Measurements from ENCODE around the gene C20orf144.
A peak's percentile ranks its signal among the peaks of the same experiment; 100 is the strongest.

C20orf144 gene

GRCh38 chr20:33701629-33702450 is 39.7 kb downstream of the C20orf144 start:
- TF ChIP-seq JUND (IDR thresholded peaks at IDR 0.05; ENCODE audit: low read depth), result no peak
- no peak for DNase-seq (ENCODE audit: low read depth in 1 of 2, low spot score in 1 of 2)
- in situ Hi-C loops (cut with HindIII; ENCODE audit: low pct_unique_long_range_greater_than_20kb, low sequenced_read_pairs), result no loop called here

GRCh38 chr20:33702861-33703260 is 40.7 kb downstream of the C20orf144 start:
- peak; percentile 55 to 60 for DNase-seq (ENCODE audit: low read depth in 1 of 2, low spot score in 1 of 2)
- in situ Hi-C loops (cut with HindIII; ENCODE audit: low pct_unique_long_range_greater_than_20kb, low sequenced_read_pairs), result no loop called here
- no peak for TF ChIP-seq JUND (IDR thresholded peaks at IDR 0.05; ENCODE audit: low read depth)

GRCh38 chr20:33703498-33704137 is 41.5 kb downstream of the C20orf144 start:
- no peak for TF ChIP-seq JUND (IDR thresholded peaks at IDR 0.05; ENCODE audit: low read depth)
- DNase-seq (ENCODE audit: low read depth in 1 of 2, low spot score in 1 of 2), result no peak
- in situ Hi-C loops (cut with HindIII; ENCODE audit: low pct_unique_long_range_greater_than_20kb, low sequenced_read_pairs), result no loop called here

GRCh38 chr20:33704197-33704924 is 42.2 kb downstream of the C20orf144 start:
- no peak for DNase-seq (ENCODE audit: low read depth in 1 of 2, low spot score in 1 of 2)
- TF ChIP-seq JUND (IDR thresholded peaks at IDR 0.05; ENCODE audit: low read depth), result no peak
- in situ Hi-C loops (cut with HindIII; ENCODE audit: low pct_unique_long_range_greater_than_20kb, low sequenced_read_pairs), result no loop called here

- TF ChIP-seq JUND (IDR thresholded peaks at IDR 0.05; ENCODE audit: low read depth), result no peak
- DNase-seq (ENCODE audit: low read depth in 1 of 2, low spot score in 1 of 2), result no peak
- in situ Hi-C loops (cut with HindIII; ENCODE audit: low pct_unique_long_range_greater_than_20kb, low sequenced_read_pairs), result no loop called here
These were observed 45.5 kb downstream of the C20orf144 start for GRCh38 chr20:33707668-33708067.

GRCh38 chr20:33709398-33709797 is 47.3 kb downstream of the C20orf144 start:
- in situ Hi-C loops (cut with HindIII; ENCODE audit: low pct_unique_long_range_greater_than_20kb, low sequenced_read_pairs), result no loop called here
- no peak for TF ChIP-seq JUND (IDR thresholded peaks at IDR 0.05; ENCODE audit: low read depth)

GRCh38 chr20:33709905-33710541 is 47.9 kb downstream of the C20orf144 start:
- no peak for TF ChIP-seq JUND (IDR thresholded peaks at IDR 0.05; ENCODE audit: low read depth)
- in situ Hi-C loops (cut with HindIII; ENCODE audit: low pct_unique_long_range_greater_than_20kb, low sequenced_read_pairs), result no loop called here
- no peak for DNase-seq (ENCODE audit: low read depth in 1 of 2, low spot score in 1 of 2)

More at GRCh38 chr20:33709398-33709797, 47.3 kb downstream of the C20orf144 start:
- no peak for DNase-seq (ENCODE audit: low read depth in 1 of 2, low spot score in 1 of 2)

- in situ Hi-C loops (cut with HindIII; ENCODE audit: low pct_unique_long_range_greater_than_20kb, low sequenced_read_pairs), result no loop called here
- no peak for DNase-seq (ENCODE audit: low read depth in 1 of 2, low spot score in 1 of 2)
- no peak for TF ChIP-seq JUND (IDR thresholded peaks at IDR 0.05; ENCODE audit: low read depth)
These were observed 48.7 kb downstream of the C20orf144 start for GRCh38 chr20:33710681-33711445.

- no peak for TF ChIP-seq JUND (IDR thresholded peaks at IDR 0.05; ENCODE audit: low read depth)
- in situ Hi-C loops (cut with HindIII; ENCODE audit: low pct_unique_long_range_greater_than_20kb, low sequenced_read_pairs), result no loop called here
- no peak for DNase-seq (ENCODE audit: low read depth in 1 of 2, low spot score in 1 of 2)
These were observed 49.3 kb downstream of the C20orf144 start for GRCh38 chr20:33711446-33711738.

Data from T47D (cell line).